ENCODE data around the gene PPP5C.

DNA sequence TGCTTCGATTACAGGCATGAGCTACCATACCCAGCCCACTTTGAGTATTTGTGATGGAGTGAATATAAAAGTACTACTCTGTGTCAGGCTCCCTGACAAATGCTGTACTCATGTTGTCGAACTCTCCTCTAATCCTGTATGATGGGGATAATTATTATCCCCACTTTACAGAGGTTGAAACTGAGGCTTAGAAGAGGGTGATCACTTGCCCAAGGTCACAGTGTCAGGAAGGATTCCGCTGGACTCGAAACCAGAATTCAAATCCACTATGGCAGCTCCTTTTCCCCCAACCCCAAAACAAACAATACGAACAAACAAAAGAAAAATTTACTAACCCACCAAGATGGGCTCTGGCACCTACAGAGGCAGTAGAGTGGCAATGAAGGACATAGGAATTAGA is 1.7 kb upstream of the PPP5C start:
- TF ChIP-seq ZBTB7A (IDR thresholded peaks at IDR 0.05; ENCODE audit: low read depth) (no peak), RAD21 (IDR thresholded peaks at IDR 0.05; ENCODE audit: low read depth) (no peak), EGR1 (IDR thresholded peaks at IDR 0.05) (no peak), TAF1 (IDR thresholded peaks at IDR 0.05; ENCODE audit: low read depth) (no peak), FOXM1 (IDR thresholded peaks at IDR 0.05; ENCODE audit: borderline replicate concordance, low read depth) (no peak), YY1 (IDR thresholded peaks at IDR 0.05; ENCODE audit: low read depth) (no peak), CEBPB (IDR thresholded peaks at IDR 0.05) (no peak)
- TF ChIP-seq, protein P1, sequence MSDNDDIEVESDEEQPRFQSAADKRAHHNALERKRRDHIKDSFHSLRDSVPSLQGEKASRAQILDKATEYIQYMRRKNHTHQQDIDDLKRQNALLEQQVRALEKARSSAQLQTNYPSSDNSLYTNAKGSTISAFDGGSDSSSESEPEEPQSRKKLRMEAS (IDR thresholded peaks at IDR 0.05): no peak
- TF ChIP-seq, protein P2, sequence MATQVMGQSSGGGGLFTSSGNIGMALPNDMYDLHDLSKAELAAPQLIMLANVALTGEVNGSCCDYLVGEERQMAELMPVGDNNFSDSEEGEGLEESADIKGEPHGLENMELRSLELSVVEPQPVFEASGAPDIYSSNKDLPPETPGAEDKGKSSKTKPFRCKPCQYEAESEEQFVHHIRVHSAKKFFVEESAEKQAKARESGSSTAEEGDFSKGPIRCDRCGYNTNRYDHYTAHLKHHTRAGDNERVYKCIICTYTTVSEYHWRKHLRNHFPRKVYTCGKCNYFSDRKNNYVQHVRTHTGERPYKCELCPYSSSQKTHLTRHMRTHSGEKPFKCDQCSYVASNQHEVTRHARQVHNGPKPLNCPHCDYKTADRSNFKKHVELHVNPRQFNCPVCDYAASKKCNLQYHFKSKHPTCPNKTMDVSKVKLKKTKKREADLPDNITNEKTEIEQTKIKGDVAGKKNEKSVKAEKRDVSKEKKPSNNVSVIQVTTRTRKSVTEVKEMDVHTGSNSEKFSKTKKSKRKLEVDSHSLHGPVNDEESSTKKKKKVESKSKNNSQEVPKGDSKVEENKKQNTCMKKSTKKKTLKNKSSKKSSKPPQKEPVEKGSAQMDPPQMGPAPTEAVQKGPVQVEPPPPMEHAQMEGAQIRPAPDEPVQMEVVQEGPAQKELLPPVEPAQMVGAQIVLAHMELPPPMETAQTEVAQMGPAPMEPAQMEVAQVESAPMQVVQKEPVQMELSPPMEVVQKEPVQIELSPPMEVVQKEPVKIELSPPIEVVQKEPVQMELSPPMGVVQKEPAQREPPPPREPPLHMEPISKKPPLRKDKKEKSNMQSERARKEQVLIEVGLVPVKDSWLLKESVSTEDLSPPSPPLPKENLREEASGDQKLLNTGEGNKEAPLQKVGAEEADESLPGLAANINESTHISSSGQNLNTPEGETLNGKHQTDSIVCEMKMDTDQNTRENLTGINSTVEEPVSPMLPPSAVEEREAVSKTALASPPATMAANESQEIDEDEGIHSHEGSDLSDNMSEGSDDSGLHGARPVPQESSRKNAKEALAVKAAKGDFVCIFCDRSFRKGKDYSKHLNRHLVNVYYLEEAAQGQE (IDR thresholded peaks at IDR 0.05; ENCODE audit: low read depth): no peak
